H1 (cell line): ENCODE results near the gene RNF175.

ENCODE experiments used
- CREB1 ChIP-seq: IDR thresholded peaks from 2 replicates; pipeline ENCODE4 v1.6.1; 2012; ENCODE audit warnings: inconsistent platforms
- CTCF ChIP-seq, 3 experiments: IDR thresholded peaks; 1 replicate in 2 of 3; 2 replicates in 1 of 3; pipeline versions ENCODE4 v1.5.1 to v1.6.1; 2011; ENCODE audit warnings: low read length in 3 of 3, mild to moderate bottlenecking in 3 of 3, inconsistent platforms in 2 of 3, low read depth in 1 of 3, moderate library complexity in 1 of 3; ENCODE audit not compliant: insufficient read depth in 1 of 3; ENCODE audit errors: control extremely low read depth in 1 of 3
- EGR1 ChIP-seq: IDR thresholded peaks from 2 replicates; pipeline ENCODE4 v1.6.1; 2011; ENCODE audit warnings: low read depth, low read length, borderline replicate concordance
- NANOG ChIP-seq: IDR thresholded peaks from 2 replicates; pipeline ENCODE4 v1.6.1; 2011; ENCODE audit warnings: low read length, low read depth, mild to moderate bottlenecking, inconsistent platforms; ENCODE audit not compliant: insufficient read depth, poor library complexity, severe bottlenecking
- POLR2AphosphoS5 ChIP-seq: IDR thresholded peaks from 2 replicates; pipeline ENCODE4 v1.6.1; 2011; ENCODE audit warnings: low read depth, low read length
- POU5F1 ChIP-seq: IDR thresholded peaks from 2 replicates; pipeline ENCODE4 v1.6.1; 2011; ENCODE audit warnings: low read depth, mild to moderate bottlenecking, low read length, moderate library complexity
- RAD21 ChIP-seq, 2 experiments: IDR thresholded peaks in 1 of 2; conservative IDR thresholded peaks in 1 of 2; 2 replicates each; pipeline ENCODE4 v1.6.1; 2011; ENCODE audit warnings: low read depth in 2 of 2, low read length in 2 of 2, improper control_type of control experiment in 1 of 2, inconsistent platforms in 1 of 2, mild to moderate bottlenecking in 1 of 2, moderate library complexity in 1 of 2
- SAP30 ChIP-seq: fragments of 300-600 bp; sonication (generic); IDR thresholded peaks from 2 replicates; pipeline ENCODE4 v1.7.1; 2012; ENCODE audit warnings: low read length, moderate library complexity, mild to moderate bottlenecking, inconsistent platforms; ENCODE audit not compliant: insufficient read depth, insufficient replicate concordance
- SIN3A ChIP-seq, 2 experiments: IDR thresholded peaks in 1 of 2; conservative IDR thresholded peaks in 1 of 2; 2 replicates each; pipeline ENCODE4 v1.6.1; 2011 to 2012; ENCODE audit warnings: low read length in 2 of 2, improper control_type of control experiment in 1 of 2, low read depth in 1 of 2, mild to moderate bottlenecking in 1 of 2
- SP1 ChIP-seq: IDR thresholded peaks from 2 replicates; pipeline ENCODE4 v1.6.1; 2011; ENCODE audit warnings: low read depth, low read length

GRCh38 chr4:153710681-153711080, 49.1 kb downstream of the RNF175 start:
- TF ChIP-seq CTCF (IDR thresholded peaks at IDR 0.05; ENCODE audit: control extremely low read depth in 1 of 3, insufficient read depth in 1 of 3, low read depth in 1 of 3, low read length in 3 of 3) (no peak), RAD21 (IDR thresholded peaks at IDR 0.05 in 1 of 2, conservative IDR thresholded peaks at IDR 0.05 in 1 of 2; ENCODE audit: low read depth in 2 of 2, low read length in 2 of 2) (no peak), EGR1 (no peak), POLR2AphosphoS5 (no peak), CREB1 (no peak), POU5F1 (no peak), SAP30 (no peak), NANOG (no peak), SP1 (no peak), SIN3A (conservative IDR thresholded peaks at IDR 0.05 in 1 of 2, IDR thresholded peaks at IDR 0.05 in 1 of 2; ENCODE audit: low read depth in 1 of 2, low read length in 2 of 2) (no peak)
